ELF-1 (cell line): ENCODE results near the gene CSNK1G2.
A peak's percentile ranks its signal among the peaks of the same experiment; 100 is the strongest.
"Not testable (repeated sequence)": the region's sequence is repeated elsewhere in the genome, so short reads cannot be mapped to it uniquely, and the experiment has no call there.

Source experiments
- DNase-seq: peaks from one replicate; pipeline ENCODE4 v3.0.0-alpha.2; 2016; ENCODE audit warnings: low read depth, low spot score

Gene CSNK1G2

DNA sequence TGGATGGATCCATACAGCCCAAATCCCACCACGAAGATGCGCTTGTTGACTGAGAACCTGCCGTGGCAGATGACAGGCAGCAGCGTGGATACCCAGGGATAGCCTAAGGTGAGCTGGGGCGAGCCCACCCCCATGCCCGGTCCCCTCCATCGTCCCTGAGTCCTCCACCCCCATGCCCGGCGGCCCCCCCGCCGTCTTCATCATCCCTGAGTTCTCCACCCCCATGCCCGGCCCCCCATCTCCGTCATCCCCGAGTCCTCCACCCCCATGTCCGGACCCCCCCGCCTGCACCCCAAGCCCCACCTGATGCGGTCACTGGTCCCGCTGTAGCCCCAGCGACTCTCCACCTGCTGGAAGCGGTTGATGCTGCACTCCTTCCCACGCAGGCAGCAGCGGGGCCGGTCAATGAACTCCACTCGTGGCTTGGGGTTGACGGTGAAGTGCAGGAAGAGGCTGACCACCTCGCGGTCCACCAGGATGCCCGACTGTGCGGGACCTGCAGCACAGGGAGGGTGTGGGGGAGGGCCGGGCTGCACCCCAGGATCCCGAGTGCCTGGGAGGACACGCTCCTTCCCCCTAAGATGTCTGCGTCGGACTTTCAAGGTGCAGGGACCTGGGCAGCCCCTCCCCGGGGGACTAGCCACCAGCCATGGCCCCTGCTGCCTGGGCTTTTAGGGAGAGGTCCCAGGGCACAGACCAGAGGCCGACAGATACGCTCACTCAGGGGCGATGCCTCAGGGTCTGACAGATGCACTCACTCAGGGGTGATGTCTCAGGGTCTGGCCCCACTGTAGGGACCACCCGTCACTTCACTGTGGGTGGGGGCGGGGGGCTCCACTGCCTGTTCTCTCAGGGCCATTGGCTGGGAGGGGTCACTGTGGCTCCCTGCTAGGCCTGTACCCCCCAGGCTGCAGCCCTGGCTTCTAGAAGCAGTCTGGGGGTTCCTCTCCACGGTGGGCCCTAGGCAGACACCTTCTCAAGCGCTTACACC, 46.5 kb downstream of the CSNK1G2 start:
- no peak for DNase-seq

DNA sequence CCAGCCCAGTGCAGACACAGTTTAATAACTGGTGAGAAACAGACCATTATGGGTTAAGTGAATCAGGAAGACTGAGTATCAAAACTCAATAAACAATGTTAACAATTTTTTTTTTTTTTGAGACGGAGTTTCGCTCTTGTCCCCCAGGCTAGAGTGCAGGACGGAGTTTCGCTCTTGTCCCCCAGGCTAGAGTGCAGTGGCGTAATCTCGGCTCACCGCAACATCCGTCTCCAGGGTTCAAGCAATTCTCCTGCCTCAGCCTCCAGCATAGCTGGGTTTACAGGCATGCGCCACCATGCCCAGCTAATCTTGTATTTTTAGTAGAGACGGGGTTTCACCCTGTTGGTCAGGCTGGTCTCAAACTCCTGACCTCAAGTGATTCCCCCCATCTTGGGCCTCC, 47.5 kb downstream of the CSNK1G2 start:
- DNase-seq = not testable (repeated sequence)

DNA sequence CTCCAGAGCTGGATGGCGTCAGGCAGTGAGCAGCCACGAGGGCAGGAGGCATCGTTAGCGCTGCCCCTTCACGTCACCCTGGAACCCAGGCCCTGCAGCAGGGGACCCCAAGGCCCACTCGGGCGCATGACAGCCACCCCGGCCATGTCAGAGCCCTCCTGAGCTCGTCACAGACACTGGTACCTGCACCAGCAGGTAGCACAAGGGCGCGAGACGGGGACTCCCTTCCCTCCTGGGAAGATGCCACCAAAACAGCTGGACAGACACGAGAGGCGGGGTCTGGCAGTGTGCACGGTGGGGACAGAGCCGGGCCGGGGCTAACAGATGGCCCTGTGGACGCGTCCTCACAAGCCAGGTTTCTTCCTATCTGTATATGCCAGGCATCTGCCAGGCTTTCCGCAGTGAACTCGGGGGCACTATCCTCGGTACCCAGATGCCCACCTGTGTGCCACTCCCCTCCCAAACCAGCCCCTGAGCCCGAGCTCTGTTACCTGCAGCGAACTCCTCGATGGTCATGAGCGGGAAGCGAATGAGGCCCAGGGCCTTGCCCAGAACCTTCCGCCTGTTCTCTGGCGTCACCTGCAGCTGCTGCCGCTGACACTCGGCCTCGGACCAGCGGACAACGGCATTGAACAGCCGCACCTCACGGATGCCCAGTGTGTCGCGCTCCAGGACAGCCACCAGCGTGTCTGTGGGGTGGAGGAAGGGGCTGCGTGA, 48.7 kb downstream of the CSNK1G2 start:
- DNase-seq = no peak

DNA sequence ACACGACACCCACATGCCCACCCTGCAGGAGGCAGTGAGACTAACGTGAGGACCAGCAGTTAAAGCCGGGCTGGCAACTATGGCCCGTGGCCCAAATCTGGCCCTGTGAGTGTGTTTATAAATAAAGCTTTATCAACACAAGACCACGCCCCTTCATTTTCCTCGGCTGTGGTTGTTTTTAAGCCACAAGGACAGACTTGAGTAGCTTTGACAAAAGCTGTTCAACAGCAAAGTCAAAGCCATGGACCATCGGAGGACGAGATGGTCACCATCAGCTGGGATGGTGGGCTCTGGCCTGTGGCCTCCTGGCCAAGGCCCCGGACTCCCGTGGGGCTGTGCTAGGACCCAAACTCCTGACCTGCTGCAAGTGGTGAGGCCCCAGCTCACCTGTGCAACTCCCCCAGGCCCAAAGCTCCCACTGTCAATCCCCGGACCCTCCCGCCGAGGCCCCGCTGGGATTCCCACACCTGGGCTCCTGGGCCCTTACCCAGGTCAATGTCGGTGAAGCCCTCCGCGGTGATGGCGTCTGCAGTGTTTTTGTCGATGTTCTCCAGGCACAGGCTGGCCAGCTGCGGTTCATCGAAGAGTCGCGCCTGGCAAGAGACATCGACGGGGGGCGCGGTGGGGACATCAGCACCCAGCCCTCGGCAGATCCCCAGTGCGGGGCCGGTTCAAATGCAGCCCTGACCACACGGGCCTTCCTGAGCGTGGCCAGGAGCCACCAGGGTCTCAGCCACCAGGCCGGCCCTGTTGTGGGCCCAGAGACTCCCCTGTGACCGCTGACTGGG, 49.5 kb downstream of the CSNK1G2 start:
- DNase-seq = no peak

DNA sequence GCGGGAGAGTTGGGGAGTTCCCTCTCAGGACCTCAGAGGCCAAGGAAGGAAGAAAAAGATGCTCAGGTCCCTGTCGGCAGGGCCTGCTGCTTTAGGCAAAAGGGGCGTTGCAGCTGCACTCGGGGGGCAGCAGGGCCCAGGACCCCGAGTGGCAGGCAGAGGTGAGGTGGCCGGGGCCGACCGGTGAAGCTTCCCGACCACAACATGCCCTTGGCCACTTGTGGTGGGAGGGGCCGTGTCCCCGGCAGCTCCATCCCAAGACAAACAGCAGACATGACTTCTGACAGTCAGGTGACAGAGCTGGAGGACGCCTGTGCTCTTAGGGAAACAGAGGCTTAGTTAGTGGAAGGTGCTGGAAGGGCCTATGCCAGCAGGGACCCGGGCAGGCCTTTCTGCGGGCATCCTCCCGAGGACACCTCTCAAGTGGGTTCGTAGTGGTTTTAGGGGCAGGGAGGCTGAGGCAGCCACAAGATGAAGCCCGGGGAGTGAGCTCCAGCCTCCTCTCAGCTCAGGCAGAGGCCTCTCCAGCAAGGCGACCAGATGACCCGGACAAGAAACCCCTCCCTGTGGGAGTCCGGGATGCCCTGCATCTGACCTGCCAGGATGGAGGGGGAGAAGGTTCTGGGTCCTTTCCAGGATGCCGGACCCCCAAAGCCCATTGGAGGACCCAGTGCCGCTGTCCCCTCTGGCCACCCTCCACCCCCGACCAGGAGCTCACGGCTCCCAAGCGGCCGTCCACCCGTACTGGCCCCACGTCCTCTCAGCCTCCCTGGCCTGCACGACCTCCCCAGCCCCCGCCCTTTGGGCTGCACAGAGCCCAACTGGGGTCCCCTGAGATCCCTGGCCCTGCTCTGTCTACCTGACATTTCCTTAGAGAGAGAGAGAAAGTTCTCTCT, 50.3 kb downstream of the CSNK1G2 start:
- no peak for DNase-seq

DNA sequence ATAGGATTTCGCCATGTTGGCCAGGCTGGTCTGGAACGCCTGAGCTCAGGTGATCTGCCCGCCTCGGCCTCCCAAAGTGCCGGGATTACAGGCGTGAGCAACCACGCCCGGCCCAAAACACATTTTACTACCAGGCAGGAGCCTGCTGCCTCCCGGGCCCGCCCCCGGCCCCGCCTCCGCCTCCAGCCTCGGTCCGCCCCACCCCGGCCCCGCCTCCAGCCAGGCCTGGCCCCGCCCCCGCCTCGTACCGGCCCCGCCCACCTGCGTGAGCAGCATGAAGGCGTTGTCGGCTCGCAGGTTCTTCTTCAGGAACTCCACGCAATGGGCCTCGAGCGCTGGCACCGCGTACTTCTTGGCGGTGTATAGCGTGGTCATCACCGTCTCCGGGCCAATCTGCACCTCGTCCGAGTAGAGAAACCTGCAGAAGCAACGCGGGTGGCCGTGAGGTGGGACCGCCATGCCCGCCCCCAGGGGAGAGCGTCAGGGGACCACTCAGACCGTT, 51.8 kb downstream of the CSNK1G2 start:
- peak; percentile 59 for DNase-seq

DNA sequence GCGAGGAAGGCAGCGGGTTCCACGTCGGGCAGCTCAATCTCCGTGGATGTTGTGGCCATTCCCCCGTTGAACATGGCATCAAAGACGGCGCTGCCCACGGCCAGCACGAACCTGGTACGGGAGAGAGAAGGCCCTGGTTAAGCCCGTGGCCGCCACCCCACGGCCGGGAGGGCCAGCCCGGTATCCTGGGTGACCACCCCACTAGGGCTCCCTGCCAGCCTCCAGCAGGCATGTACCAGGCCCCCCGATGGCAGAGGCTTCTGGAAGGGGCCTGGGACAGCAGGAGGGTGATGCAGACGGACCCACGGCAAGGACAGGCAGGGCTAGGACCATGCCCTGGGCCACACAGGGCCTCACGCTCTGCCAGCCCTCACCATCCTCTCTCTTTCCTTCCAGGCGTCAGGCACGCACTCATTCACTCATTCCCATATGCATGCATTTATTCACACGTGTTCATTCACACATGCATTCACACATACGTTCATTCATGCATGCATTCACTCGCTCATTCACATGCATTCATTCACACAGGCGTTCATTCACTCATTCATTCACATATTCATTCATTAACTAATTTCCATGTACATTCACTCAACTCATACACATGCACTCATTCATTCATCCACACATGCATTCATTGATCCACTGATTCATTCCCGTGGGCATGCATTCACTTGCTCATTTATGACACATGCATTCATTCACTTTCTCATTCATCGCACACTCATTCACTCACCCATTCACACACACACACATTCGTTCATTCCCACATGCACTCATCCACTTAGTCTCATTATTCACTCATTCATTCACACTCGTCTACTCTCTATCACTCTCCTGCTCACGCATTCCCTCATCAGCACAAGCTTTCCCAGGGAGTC, 56.6 kb downstream of the CSNK1G2 start:
- no peak for DNase-seq

DNA sequence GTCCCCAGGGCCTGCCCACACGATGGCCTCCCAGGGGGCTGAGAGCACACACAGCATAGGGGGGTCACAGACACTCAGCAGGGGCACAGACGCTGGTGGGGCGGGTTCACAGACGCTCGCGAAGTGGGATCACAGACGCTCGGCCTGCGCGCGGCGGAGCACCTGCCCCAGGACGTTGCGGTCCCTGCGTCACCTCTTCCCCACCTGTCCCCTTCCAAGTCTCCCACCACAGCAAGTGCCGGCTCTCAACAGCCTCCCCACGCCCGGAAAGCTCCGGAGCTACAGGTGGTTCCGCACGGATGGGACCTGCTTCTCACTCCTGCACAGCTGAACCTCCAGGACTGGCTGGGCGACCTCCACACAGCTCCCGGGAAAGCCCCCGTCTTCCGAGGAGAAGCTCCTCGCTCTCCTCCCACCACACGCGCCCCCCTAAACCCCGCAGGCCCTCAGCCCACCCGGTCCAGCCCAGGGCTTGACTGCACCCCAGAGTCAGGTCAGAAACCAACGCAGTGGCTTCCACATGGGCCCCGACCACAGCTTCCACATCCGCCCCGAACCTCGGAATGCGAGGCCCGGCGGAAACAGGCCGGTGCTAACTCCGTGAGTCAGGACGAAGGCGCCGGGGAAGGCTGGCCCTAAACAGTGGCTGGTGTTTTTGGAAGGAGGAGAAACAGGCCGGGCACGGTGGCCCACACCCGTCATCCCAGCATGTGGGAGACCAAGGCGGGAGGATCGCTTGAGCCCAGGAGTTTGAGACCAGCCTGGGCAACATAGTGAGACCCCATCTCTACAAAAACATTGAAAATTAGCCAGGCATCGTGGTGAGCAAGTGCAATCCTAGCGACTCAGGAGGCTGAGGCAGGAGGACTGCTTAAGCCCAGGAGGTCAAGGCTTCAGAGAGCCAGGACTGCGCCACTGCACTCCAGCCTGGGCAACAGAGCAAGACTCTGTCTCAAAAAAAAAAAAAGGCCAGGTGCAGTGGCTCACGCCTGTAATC, 58.0 kb downstream of the CSNK1G2 start:
- no peak for DNase-seq

DNA sequence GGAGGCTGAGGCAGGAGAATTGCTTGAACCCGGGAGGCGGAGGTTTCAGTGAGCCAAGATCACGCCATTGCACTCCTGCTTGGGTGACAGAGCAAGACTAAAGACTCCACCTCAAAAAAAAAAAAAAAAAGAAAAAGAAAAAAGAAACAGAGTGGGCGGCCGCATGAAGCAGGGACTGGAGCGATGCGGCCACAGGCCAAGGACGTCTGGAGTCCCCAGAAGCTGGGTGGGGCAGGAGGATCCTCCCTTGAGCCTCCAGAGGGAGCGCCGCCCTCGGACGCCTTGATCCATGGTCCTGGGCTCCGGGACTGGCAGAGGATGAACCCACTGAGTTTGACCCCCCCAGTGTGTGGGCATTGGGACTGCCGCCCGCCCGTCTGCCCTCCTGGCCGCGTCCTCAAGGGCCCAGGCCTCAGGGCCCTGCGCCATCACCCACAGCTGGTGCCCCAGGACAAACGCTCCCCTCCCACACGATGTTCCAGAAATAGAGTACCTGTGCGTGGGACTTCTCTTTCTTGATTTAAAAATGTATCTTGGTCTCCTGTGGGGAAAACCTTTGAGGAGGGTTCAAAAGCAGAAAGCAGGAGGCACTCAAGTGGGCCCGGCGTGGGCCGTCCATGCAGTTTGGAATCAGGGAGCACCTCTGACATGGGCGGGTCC, 59.0 kb downstream of the CSNK1G2 start:
- no peak for DNase-seq

DNA sequence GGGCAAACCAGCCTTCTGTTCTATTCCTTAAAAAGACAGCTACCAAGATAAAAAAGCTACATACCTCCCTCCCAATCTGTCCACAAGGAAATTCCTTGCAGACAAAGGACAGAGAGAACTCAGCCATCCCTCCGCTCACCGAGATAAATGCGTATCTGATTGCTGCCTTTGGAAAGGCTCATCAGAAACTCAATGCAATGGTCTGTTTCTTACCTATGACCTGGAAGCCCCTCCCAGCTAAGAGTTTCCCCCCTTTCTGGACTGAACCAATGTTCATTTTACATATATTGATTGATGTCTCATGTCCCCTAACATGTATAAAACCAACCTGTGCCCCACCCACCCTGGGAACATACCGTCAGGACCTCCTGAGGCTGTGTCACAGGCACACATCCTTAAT, 62.9 kb downstream of the CSNK1G2 start:
- peak; percentile 56 for DNase-seq

DNA sequence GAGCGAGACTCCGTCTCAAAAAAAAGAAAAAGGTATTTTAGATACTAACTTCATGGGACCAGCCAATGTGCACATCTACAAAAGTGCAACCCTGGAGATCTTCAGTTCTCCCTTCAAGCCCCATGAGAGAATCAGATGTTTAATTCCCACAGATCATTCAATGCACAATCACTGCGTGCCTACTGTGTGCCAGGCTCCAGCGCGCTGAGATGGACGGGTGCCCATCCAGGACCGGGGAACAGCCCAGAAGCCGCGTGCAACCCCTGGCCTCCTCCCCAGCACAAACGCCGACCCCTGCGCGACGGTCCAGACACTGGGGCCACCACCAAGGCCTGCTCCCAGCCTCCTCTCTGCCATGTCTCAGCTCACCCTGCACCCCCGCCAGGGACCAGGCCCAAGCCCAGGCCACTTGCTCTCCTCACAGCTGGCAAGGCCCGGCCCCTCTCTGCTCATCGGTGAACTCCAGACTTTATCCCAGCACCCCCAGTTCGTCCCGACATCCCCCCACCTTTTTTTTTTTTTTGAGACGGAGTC, 69.2 kb downstream of the CSNK1G2 start:
- no peak for DNase-seq

DNA sequence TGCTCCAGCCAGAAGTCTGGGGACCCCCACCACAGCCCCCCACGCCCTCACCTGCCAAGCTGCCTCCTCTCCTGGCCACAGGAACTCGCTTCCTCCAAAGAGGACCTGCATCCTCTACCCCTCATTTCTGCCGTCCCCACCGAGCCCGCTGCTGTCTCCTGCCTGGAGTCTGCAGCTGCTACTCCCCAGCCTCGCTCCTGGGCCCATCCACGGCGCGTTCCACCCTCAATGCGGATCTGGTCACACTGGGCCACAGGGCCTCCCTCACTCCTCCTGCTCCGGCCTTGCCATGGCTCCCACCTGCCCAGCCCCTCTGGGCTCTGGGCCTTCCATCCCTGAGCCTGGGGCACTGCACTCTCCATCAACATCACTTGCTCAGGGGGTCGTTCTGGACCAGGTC, 70.2 kb downstream of the CSNK1G2 start:
- no peak for DNase-seq

DNA sequence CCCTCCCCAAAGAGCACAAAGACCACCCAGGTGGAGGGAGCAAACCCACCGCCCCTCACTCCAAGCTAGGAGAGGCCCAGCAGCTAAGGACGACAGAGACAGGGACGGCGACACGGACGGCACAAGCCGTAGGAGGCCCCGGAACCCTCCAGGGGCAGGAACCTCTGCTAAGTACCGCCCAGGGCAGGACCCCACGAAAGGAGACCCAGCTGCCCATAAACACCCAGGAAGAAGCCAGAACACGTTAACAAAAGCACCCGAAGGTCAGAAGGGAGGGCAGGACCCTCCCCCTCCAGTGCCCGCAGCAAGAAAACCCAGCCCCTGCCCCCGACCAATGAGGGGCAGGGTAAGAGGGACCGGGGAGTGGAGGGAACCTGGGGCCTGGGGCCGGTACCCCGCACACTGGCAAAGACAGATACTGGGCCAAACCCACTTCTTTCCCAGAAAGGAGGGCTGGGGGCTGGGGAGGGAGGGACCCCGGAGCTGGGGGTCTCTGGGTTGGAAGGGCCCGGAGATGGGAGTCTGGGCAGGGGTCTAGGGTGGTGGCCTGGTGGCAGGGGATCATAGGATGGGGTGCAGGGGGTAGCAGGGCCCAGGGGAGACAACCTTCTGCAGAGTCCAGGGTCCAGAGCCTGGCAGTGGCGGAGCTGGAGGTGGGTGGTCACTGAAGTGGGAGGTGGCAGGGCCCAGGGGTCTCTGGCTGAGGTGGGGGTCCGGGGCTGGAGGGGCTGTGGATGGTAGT, 72.1 kb downstream of the CSNK1G2 start:
- DNase-seq = no peak

DNA sequence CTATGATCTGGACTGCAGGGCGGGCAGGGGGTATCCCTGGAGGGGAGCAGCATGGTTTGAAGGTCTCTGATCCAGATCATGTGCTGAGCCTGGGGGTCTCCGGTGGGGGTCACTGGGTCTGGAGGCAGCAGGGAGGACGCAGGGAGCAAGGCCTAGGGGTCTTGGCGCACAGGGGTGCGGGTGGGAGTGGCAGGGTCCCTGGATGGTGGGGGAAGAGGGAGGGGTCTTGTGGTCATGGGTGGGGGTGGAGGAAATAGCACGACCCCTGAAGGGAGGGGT, 72.7 kb downstream of the CSNK1G2 start:
- no peak for DNase-seq

DNA sequence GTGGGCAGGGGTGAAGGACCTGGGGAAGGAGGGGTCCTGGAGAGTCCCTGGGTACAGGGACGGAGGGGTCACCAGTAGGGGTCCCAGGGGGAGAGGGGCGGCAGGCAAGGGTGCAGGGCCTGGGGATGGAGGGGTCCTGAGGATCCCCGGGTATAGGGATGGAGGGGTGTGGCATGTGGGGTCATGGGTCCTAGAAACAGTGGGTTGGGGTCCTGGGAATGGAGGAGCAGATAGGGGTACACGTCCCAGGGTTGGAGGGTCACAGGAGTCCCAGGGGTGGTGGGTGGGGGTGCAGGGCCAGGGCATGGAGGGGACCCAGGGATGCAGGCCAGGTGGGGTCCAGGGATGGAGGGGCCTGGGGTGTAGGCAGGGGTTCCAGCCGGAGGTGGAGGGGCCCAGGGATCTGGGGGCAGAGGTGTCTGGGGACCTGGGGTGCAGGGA, 73.2 kb downstream of the CSNK1G2 start:
- no peak for DNase-seq

DNA sequence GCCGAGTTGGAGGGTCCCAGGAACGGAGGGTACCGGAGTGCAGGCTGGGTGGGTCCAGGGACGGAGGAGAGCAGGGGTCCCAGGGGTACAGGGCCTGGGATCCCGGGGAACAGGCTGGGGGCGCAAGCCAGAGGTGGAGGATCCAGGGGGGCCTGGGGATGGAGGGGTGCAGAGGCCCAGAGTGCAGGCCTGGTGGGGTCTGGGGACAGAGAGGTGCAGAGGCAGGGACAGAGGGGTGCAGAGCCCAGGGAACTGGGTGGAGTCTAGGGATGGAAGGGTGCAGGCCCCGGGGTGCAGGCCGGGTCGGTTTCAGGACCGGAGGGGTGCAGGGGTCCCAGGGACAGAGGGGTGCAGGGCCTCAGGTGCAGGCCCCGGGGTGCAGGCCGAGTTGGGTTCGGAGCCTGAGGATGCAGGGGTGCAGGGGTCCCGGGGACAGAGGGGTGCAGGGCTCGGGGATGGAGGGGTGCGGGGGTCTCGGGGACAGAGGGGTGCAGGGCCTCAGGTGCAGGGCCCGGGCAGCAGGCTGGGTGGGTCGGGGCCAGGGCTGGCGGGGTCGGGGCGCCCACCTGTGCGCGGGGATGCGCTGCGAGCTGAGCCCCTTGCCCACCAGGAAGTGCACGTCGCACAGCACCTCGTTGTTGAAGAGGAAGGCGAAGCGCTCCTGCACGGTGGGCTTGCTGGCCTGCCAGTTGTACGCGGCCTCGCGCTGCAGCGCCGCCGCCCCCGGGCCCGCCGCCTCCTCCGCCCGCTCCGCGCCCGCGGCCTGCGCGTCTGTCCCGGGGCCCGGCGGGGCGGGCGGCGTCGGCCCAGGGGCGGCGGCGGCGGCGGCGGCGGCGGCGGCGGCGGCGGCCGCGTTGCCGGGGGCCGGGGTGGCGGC, 74.0 kb downstream of the CSNK1G2 start:
- DNase-seq = no peak
